ENCODE measurements around the gene NCAN. TPM values are rescaled to one million over a fixed set of nuclear protein-coding genes. Genes with fewer than 3 reads are reported as not detected.

NCAN gene
- total and polyA plus RNA-seq, 2 of the 8 experiments (the other 6 are each of a cell fraction or from before 2014, with no cell fraction given) = 2.7 TPM

- no peak for TF ChIP-seq BACH1 (IDR thresholded peaks at IDR 0.05; ENCODE audit: low read length)
- no peak for TF ChIP-seq TAF7 (optimal IDR thresholded peaks at IDR 0.05; ENCODE audit: borderline replicate concordance, low read depth, low read length)
- no peak for TF ChIP-seq NANOG (IDR thresholded peaks at IDR 0.05; ENCODE audit: insufficient read depth, low read depth, low read length, poor library complexity, severe bottlenecking)
- 0 out of 4 replicates have a peak, but pooled peaks of 1 of the 2 experiments have one; percentile 25 for TF ChIP-seq SIN3A (conservative IDR thresholded peaks at IDR 0.05 in 1 of 2, IDR thresholded peaks at IDR 0.05 in 1 of 2; ENCODE audit: low read depth in 1 of 2, low read length in 2 of 2)
- no peak for TF ChIP-seq SP1 (IDR thresholded peaks at IDR 0.05; ENCODE audit: low read depth, low read length)
- TF ChIP-seq SAP30 (IDR thresholded peaks at IDR 0.05; ENCODE audit: insufficient read depth, insufficient replicate concordance, low read length) = no peak
- TF ChIP-seq POU5F1 (IDR thresholded peaks at IDR 0.05; ENCODE audit: low read depth, low read length) = peak; percentile 90; the same call in 1 of the 2 replicates
- no peak for TF ChIP-seq RNF2 (IDR thresholded peaks at IDR 0.05; ENCODE audit: borderline replicate concordance, low read depth, low read length, missing control alignments, poor library complexity, severe bottlenecking)
- TF ChIP-seq TCF12 (IDR thresholded peaks at IDR 0.05; ENCODE audit: low read depth, low read length) = peak; percentile 57; the same call in 1 of the 2 replicates
- TF ChIP-seq KDM5A (IDR thresholded peaks at IDR 0.05; ENCODE audit: low read length) = no peak
These were observed 2.4 kb downstream of the NCAN start (continued) for GRCh38 chr19:19214159-19214490.
